ENCODE measurements around the gene SEC14L1.
"Not testable (repeated sequence)": the region's sequence is repeated elsewhere in the genome, so short reads cannot be mapped to it uniquely, and the experiment has no call there.

Gene SEC14L1

GRCh38 chr17:77145612-77146245, 5.0 kb downstream of the SEC14L1 start:
- Histone ChIP-seq H3K36me3 (ENCODE audit: insufficient read depth, low read depth, low read length) (peaks cover 42% of the 10 kb centered on the region), H3K4me3 (ENCODE audit: low read length) (no peak overlapping the region), H3K27me3 (ENCODE audit: insufficient read depth, low read length) (no peaks in the 10 kb centered on the region), H3K9ac (ENCODE audit: low read depth, low read length) (no peak overlapping the region), H3K4me1 (ENCODE audit: insufficient read depth, low read length) (peaks cover 20% of the 10 kb centered on the region), H3K9me3 (ENCODE audit: insufficient read depth, low read depth, low read length) (no peaks in the 10 kb centered on the region), H3K27ac (ENCODE audit: low read length) (no peak overlapping the region)

- Histone ChIP-seq H3K27me3 (ENCODE audit: insufficient read depth, low read length) (no peaks in the 10 kb centered on the region), H3K36me3 (ENCODE audit: insufficient read depth, low read depth, low read length) (peaks cover 42% of the 10 kb centered on the region), H3K9ac (ENCODE audit: low read depth, low read length) (no peak overlapping the region), H3K4me1 (ENCODE audit: insufficient read depth, low read length) (peaks cover 20% of the 10 kb centered on the region), H3K27ac (ENCODE audit: low read length) (no peak overlapping the region), H3K9me3 (ENCODE audit: insufficient read depth, low read depth, low read length) (no peaks in the 10 kb centered on the region), H3K4me3 (ENCODE audit: low read length) (no peak overlapping the region)
Observed at GRCh38 chr17:77146246-77146632, 5.5 kb downstream of the SEC14L1 start.

GRCh38 chr17:77146882-77147281, 6.1 kb downstream of the SEC14L1 start:
- Histone ChIP-seq H3K27ac (ENCODE audit: low read length) (no peak overlapping the region), H3K27me3 (ENCODE audit: insufficient read depth, low read length) (no peaks in the 10 kb centered on the region), H3K9ac (ENCODE audit: low read depth, low read length) (no peak overlapping the region), H3K36me3 (ENCODE audit: insufficient read depth, low read depth, low read length) (peaks cover 42% of the 10 kb centered on the region), H3K9me3 (ENCODE audit: insufficient read depth, low read depth, low read length) (no peaks in the 10 kb centered on the region), H3K4me3 (ENCODE audit: low read length) (no peak overlapping the region), H3K4me1 (ENCODE audit: insufficient read depth, low read length) (peaks cover 17% of the 10 kb centered on the region)

- no peak overlapping the region for H3K4me3 ChIP-seq (ENCODE audit: low read length)
- no peaks in the 10 kb centered on the region for H3K9me3 ChIP-seq (ENCODE audit: insufficient read depth, low read depth, low read length)
- H3K27me3 ChIP-seq (ENCODE audit: insufficient read depth, low read length), result no peaks in the 10 kb centered on the region
- H3K27ac ChIP-seq (ENCODE audit: low read length), result no peak overlapping the region
- H3K4me1 ChIP-seq (ENCODE audit: insufficient read depth, low read length), result peaks cover 15% of the 10 kb centered on the region
- H3K36me3 ChIP-seq (ENCODE audit: insufficient read depth, low read depth, low read length), result peaks cover 42% of the 10 kb centered on the region
- no peak overlapping the region for H3K9ac ChIP-seq (ENCODE audit: low read depth, low read length)
Observed at GRCh38 chr17:77147357-77147801, 6.6 kb downstream of the SEC14L1 start.

- Histone ChIP-seq H3K27me3 (ENCODE audit: insufficient read depth, low read length) (no peaks in the 10 kb centered on the region), H3K27ac (ENCODE audit: low read length) (no peak overlapping the region), H3K4me3 (ENCODE audit: low read length) (no peak overlapping the region), H3K4me1 (ENCODE audit: insufficient read depth, low read length) (peaks cover 15% of the 10 kb centered on the region), H3K36me3 (ENCODE audit: insufficient read depth, low read depth, low read length) (peaks cover 36% of the 10 kb centered on the region), H3K9me3 (ENCODE audit: insufficient read depth, low read depth, low read length) (no peaks in the 10 kb centered on the region), H3K9ac (ENCODE audit: low read depth, low read length) (no peak overlapping the region)
Observed at GRCh38 chr17:77148077-77148939, 7.5 kb downstream of the SEC14L1 start.

- Histone ChIP-seq H3K9me3 (ENCODE audit: insufficient read depth, low read depth, low read length) (no peaks in the 10 kb centered on the region), H3K36me3 (ENCODE audit: insufficient read depth, low read depth, low read length) (peaks cover 29% of the 10 kb centered on the region), H3K4me3 (ENCODE audit: low read length) (no peak overlapping the region), H3K9ac (ENCODE audit: low read depth, low read length) (no peak overlapping the region), H3K27me3 (ENCODE audit: insufficient read depth, low read length) (no peaks in the 10 kb centered on the region), H3K4me1 (ENCODE audit: insufficient read depth, low read length) (peaks cover 15% of the 10 kb centered on the region), H3K27ac (ENCODE audit: low read length) (no peak overlapping the region)
Observed at GRCh38 chr17:77148940-77149510, 8.3 kb downstream of the SEC14L1 start.

- no peak overlapping the region for H3K9ac ChIP-seq (ENCODE audit: low read depth, low read length)
- H3K36me3 ChIP-seq (ENCODE audit: insufficient read depth, low read depth, low read length), result peaks cover 24% of the 10 kb centered on the region; the same call in 1 of the 2 replicates
- no peaks in the 10 kb centered on the region for H3K27me3 ChIP-seq (ENCODE audit: insufficient read depth, low read length)
- no peaks in the 10 kb centered on the region for H3K9me3 ChIP-seq (ENCODE audit: insufficient read depth, low read depth, low read length)
- no peak overlapping the region for H3K4me3 ChIP-seq (ENCODE audit: low read length)
- no peak overlapping the region for H3K27ac ChIP-seq (ENCODE audit: low read length)
- peaks cover 15% of the 10 kb centered on the region for H3K4me1 ChIP-seq (ENCODE audit: insufficient read depth, low read length)
Observed at GRCh38 chr17:77150196-77150595, 9.4 kb downstream of the SEC14L1 start.

GRCh38 chr17:77151186-77151585, 10.4 kb downstream of the SEC14L1 start:
- Histone ChIP-seq H3K4me3 (ENCODE audit: low read length) (no peak overlapping the region), H3K27ac (ENCODE audit: low read length) (no peak overlapping the region), H3K27me3 (ENCODE audit: insufficient read depth, low read length) (no peaks in the 10 kb centered on the region), H3K4me1 (ENCODE audit: insufficient read depth, low read length) (peaks cover 15% of the 10 kb centered on the region), H3K9me3 (ENCODE audit: insufficient read depth, low read depth, low read length) (no peaks in the 10 kb centered on the region), H3K36me3 (ENCODE audit: insufficient read depth, low read depth, low read length) (peaks cover 21% of the 10 kb centered on the region; the same call in 1 of the 2 replicates), H3K9ac (ENCODE audit: low read depth, low read length) (no peak overlapping the region)

GRCh38 chr17:77152056-77152455, 11.3 kb downstream of the SEC14L1 start:
- not testable (repeated sequence) for H3K9me3 ChIP-seq (ENCODE audit: insufficient read depth, low read depth, low read length); H3K4me3 ChIP-seq (ENCODE audit: low read length); H3K27me3 ChIP-seq (ENCODE audit: insufficient read depth, low read length); H3K4me1 ChIP-seq (ENCODE audit: insufficient read depth, low read length); H3K9ac ChIP-seq (ENCODE audit: low read depth, low read length); H3K27ac ChIP-seq (ENCODE audit: low read length)
- peaks cover 21% of the 10 kb centered on the region; the same call in 1 of the 2 replicates for H3K36me3 ChIP-seq (ENCODE audit: insufficient read depth, low read depth, low read length)

GRCh38 chr17:77153472-77153871, 12.7 kb downstream of the SEC14L1 start:
- H3K9ac ChIP-seq (ENCODE audit: low read depth, low read length), result no peak overlapping the region
- H3K9me3 ChIP-seq (ENCODE audit: insufficient read depth, low read depth, low read length), result no peaks in the 10 kb centered on the region
- no peaks in the 10 kb centered on the region for H3K27me3 ChIP-seq (ENCODE audit: insufficient read depth, low read length)
- peaks cover 12% of the 10 kb centered on the region; the same call in 1 of the 2 replicates for H3K36me3 ChIP-seq (ENCODE audit: insufficient read depth, low read depth, low read length)
- no peak overlapping the region for H3K4me3 ChIP-seq (ENCODE audit: low read length)
- no peak overlapping the region for H3K27ac ChIP-seq (ENCODE audit: low read length)
- H3K4me1 ChIP-seq (ENCODE audit: insufficient read depth, low read length), result peaks cover 2% of the 10 kb centered on the region; the same call in 1 of the 2 replicates

- Histone ChIP-seq H3K27ac (ENCODE audit: low read length) (no peak overlapping the region), H3K36me3 (ENCODE audit: insufficient read depth, low read depth, low read length) (peaks cover 6% of the 10 kb centered on the region; the same call in 1 of the 2 replicates), H3K27me3 (ENCODE audit: insufficient read depth, low read length) (no peaks in the 10 kb centered on the region), H3K9ac (ENCODE audit: low read depth, low read length) (no peak overlapping the region), H3K4me3 (ENCODE audit: low read length) (no peak overlapping the region), H3K4me1 (ENCODE audit: insufficient read depth, low read length) (0 out of 2 replicates have a peak, but pooled peaks cover 2% of the 10 kb centered on the region), H3K9me3 (ENCODE audit: insufficient read depth, low read depth, low read length) (no peaks in the 10 kb centered on the region)
Observed at GRCh38 chr17:77153999-77154586, 13.3 kb downstream of the SEC14L1 start.
